Ishikawa (cell line): ENCODE measurements around the gene MALT1.

ENCODE experiments used
- CEBPB ChIP-seq: IDR thresholded peaks from 2 replicates; pipeline ENCODE4 v1.6.1; 2012
- CREB1 ChIP-seq: IDR thresholded peaks from 2 replicates; pipeline ENCODE4 v1.6.1; 2012; ENCODE audit warnings: low read depth
- EGR1 ChIP-seq: IDR thresholded peaks from 2 replicates; pipeline ENCODE4 v1.6.1; 2012
- EP300 ChIP-seq: IDR thresholded peaks from 2 replicates; pipeline ENCODE4 v1.6.1; 2012; ENCODE audit warnings: borderline replicate concordance
- FOXM1 ChIP-seq: IDR thresholded peaks from 2 replicates; pipeline ENCODE4 v1.6.1; 2012; ENCODE audit warnings: low read depth, borderline replicate concordance
- MAX ChIP-seq: IDR thresholded peaks from 2 replicates; pipeline ENCODE4 v1.6.1; 2012
- NFIC ChIP-seq: IDR thresholded peaks from 2 replicates; pipeline ENCODE4 v1.6.1; 2012
- RAD21 ChIP-seq: IDR thresholded peaks from 2 replicates; pipeline ENCODE4 v1.6.1; 2012; ENCODE audit warnings: low read depth
- REST ChIP-seq: IDR thresholded peaks from 2 replicates; pipeline ENCODE4 v1.6.1; 2012; ENCODE audit warnings: low read depth, mild to moderate bottlenecking
- TAF1 ChIP-seq: IDR thresholded peaks from 2 replicates; pipeline ENCODE4 v1.6.1; 2012; ENCODE audit warnings: low read depth, mild to moderate bottlenecking
- TCF12 ChIP-seq: IDR thresholded peaks from 2 replicates; pipeline ENCODE4 v1.6.1; 2012; ENCODE audit warnings: low read depth
- TEAD4 ChIP-seq: IDR thresholded peaks from 2 replicates; pipeline ENCODE4 v1.6.1; 2012
- YY1 ChIP-seq: IDR thresholded peaks from 2 replicates; pipeline ENCODE4 v1.6.1; 2012; ENCODE audit warnings: low read depth
- ZBTB7A ChIP-seq: IDR thresholded peaks from 2 replicates; pipeline ENCODE4 v1.6.1; 2012; ENCODE audit warnings: low read depth
- TF ChIP-seq, protein P1 (sequence below): IDR thresholded peaks from 2 replicates; pipeline ENCODE4 v1.6.1; 2012

MALT1 gene

GRCh38 chr18:58727776-58728500 is 56.7 kb downstream of the MALT1 start:
- TF ChIP-seq CREB1 (no peak), TAF1 (no peak), EGR1 (no peak), NFIC (no peak), FOXM1 (no peak), EP300 (no peak), MAX (no peak), REST (no peak)
- TF ChIP-seq, protein P1, sequence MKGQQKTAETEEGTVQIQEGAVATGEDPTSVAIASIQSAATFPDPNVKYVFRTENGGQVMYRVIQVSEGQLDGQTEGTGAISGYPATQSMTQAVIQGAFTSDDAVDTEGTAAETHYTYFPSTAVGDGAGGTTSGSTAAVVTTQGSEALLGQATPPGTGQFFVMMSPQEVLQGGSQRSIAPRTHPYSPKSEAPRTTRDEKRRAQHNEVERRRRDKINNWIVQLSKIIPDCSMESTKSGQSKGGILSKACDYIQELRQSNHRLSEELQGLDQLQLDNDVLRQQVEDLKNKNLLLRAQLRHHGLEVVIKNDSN = no peak

DNA sequence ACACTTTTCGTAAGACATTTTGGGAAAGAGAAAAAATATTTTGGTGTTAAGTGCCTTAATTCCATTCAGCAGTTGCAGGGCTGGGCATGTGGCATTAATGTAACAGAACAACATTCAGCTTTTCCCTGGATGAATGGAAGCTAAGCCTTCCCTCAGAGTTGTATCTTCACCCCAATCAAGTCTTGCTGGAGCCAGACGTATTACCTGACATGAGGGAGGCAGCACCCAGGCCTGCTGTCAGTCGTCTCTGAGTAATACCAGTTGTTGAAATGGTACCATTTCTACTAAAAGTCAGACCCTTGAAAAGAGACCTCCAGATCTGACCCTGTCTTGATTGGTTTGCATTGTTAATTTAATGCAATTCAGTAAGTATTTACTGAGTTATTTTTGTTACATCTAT is 57.5 kb downstream of the MALT1 start:
- TF ChIP-seq TAF1 (no peak), EP300 (no peak), MAX (no peak), EGR1 (no peak), RAD21 (no peak), TCF12 (no peak), ZBTB7A (no peak), CEBPB (no peak), REST (no peak), CREB1 (no peak), TEAD4 (no peak), YY1 (no peak), NFIC (no peak), FOXM1 (no peak)
- TF ChIP-seq, protein P1 = no peak

- TF ChIP-seq TEAD4 (no peak), YY1 (no peak), TAF1 (no peak), CEBPB (no peak), ZBTB7A (no peak), RAD21 (no peak), NFIC (no peak), TCF12 (no peak), EP300 (no peak), REST (no peak), MAX (no peak), CREB1 (no peak)
- TF ChIP-seq, protein P1 = no peak
These were observed 59.4 kb downstream of the MALT1 start for GRCh38 chr18:58730618-58731017.

DNA sequence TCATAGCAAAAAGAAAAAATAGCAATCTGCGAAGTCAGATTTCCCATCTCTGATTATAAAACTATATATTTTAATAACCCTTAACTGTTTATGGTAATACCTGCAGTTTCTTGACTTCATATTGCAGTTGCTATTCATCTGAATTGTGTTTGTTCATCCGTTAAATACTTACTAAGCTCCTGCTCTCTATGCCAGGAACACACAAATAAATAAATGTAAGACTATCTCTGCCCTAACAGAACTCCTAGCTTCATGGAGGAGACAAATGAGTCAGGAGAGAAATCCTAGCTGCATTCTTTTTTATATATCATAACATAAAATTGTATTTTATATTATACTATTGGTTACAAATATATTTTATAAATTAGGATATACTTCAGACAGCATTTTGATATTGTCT is 61.2 kb downstream of the MALT1 start:
- TF ChIP-seq EP300 (no peak), CREB1 (no peak), EGR1 (no peak), CEBPB (no peak), ZBTB7A (no peak), REST (no peak), RAD21 (no peak), TEAD4 (no peak), TCF12 (no peak)
